Measurements from ENCODE around the gene ACYP1.

Gene ACYP1

DNA sequence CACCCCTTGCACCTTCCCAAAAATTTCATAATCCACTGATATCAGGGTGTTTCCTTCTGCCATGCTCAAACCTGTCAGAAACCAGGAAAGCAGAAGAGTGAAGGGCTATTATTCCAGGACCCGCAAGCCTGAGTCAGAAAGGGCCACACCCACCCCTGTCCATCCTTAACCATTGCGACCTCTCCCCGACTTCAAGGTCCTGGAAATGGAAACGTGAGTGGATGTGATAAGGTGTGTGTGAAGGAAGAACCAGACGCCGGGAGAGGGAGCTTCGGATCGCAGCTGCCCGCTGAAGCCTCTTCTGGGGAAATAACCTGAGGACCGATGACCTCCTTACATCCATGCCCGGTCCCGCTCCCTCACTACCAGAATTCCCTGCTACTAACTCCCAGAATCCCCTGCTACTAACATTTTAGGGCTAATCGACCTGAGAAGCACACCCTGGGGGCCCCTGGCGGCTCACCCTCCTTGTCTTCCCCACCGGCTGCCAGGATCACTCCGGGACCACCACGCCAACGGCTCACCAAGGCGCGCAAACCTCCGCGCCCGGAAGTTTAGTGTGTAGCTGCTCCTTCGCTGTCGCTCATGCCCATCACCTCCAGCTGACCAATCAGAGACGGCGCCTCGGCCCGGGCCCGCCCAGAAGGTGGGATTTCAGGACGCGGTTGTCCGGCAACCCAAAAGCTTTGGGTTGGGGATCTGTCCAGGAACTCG, at the start of gene ACYP1:
Gene ACYP1 (minus strand): TSS at position 534 of the 714 bp plus-strand sequence. CDS start 471 bp downstream, at position 63.
- peaks cover 47% of the 10 kb centered on the region for H3K36me3 Mint-ChIP-seq (ENCODE audit: low read depth)
- H3K4me1 Mint-ChIP-seq (ENCODE audit: low read depth), result peaks cover 37% of the 10 kb centered on the region
- peak within 1 kb of the TSS; percentile 98 for H3K27ac Mint-ChIP-seq
- H3K9me3 Mint-ChIP-seq, result no peaks in the 10 kb centered on the region
- no peaks in the 10 kb centered on the region for H3K27me3 Mint-ChIP-seq
- peak; percentile 96 for DNase-seq
- peak within 1 kb of the TSS; percentile 100 for H3K4me3 Mint-ChIP-seq

DNA sequence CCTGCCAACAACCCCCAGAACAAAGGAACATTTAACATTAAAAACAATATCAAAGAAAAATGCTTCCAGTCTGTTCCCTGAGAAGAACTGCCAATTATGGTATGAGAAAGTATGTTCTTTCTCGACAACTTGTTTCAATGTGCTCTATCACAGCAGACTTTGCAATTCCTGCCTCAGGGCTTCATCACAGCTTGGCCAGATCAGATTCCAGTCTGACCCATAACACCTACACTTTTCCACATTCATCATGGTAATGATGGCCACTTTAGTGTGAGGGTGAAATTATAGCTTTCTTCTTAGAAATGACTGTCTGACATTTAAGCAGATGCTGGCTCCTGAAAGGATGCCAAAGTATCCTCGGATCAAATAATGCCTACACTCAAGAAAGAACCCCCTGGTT, 46.1 kb upstream of the ACYP1 start:
- Mint-ChIP-seq H3K36me3 (ENCODE audit: low read depth) (peaks cover 90% of the 10 kb centered on the region), H3K27me3 (no peaks in the 10 kb centered on the region), H3K27ac (no peak overlapping the region), H3K4me3 (no peak overlapping the region), H3K4me1 (ENCODE audit: low read depth) (peaks cover 10% of the 10 kb centered on the region), H3K9me3 (no peaks in the 10 kb centered on the region)
- DNase-seq, result no peak

DNA sequence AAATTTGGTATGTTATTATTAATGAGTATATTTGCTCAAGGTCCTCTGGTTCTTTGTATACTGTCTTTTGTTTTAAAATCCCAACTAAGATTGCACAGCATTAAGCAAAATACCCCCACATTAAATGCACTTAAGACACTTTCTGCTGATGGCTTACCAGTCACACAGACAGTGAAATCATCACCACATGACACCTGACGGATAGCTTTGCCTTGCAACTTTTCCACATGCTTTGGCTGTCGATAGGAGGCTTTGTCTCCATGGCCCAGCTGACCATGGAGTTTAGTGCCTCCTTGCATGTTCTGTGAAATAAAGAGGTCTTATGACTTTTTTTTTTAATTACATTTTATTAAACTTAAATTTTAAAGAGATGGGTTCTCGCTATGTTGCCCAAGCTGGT, 43.4 kb upstream of the ACYP1 start:
- no peaks in the 10 kb centered on the region for H3K27me3 Mint-ChIP-seq
- no peak overlapping the region for H3K27ac Mint-ChIP-seq
- no peaks in the 10 kb centered on the region for H3K4me1 Mint-ChIP-seq (ENCODE audit: low read depth)
- no peaks in the 10 kb centered on the region for H3K9me3 Mint-ChIP-seq
- H3K4me3 Mint-ChIP-seq, result no peak overlapping the region
- DNase-seq, result no peak
- peaks cover 90% of the 10 kb centered on the region for H3K36me3 Mint-ChIP-seq (ENCODE audit: low read depth)

DNA sequence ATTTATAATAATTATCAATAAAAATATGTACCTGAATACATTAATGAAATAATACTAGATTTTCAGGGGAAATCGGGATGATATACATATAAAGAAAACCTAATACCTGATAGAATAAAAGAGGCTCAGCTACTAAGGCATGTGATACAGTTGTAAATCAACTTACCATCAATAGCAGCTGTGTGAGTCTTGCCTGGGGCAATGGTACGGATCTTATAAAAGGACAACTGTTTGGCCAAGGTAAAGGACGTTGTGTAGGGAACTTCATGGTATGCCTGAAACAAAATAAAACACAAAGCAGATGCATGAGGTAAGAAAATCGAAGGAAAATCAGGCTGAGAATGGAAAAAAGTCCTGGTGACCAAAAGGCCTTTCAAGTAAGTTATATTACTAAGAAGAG, 37.7 kb upstream of the ACYP1 start:
- Mint-ChIP-seq H3K4me3 (no peak overlapping the region), H3K27ac (no peak overlapping the region), H3K36me3 (ENCODE audit: low read depth) (peaks cover 87% of the 10 kb centered on the region), H3K27me3 (no peaks in the 10 kb centered on the region), H3K4me1 (ENCODE audit: low read depth) (no peaks in the 10 kb centered on the region), H3K9me3 (no peaks in the 10 kb centered on the region)
- no peak for DNase-seq

DNA sequence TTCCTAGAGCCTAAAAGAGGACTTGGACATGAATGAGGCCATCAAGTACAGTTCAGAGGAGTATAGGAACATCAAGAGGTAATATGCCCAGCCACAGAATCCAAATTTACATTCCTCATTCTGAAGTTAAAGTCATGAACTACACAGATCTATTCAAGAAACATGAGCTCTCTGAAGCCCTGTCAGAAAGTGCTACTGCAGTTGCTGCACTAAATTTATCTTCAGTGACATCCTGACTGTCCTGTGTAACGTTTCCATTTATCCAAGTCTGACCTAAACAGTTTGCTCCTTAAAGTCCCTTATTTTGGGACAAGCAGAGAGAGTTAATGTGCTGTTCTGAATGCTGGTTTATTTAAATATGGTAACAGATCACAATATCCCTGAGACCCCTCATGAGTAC, 34.9 kb upstream of the ACYP1 start:
- no peak for DNase-seq
- no peaks in the 10 kb centered on the region for H3K9me3 Mint-ChIP-seq
- H3K4me1 Mint-ChIP-seq (ENCODE audit: low read depth), result no peaks in the 10 kb centered on the region
- no peaks in the 10 kb centered on the region for H3K27me3 Mint-ChIP-seq
- no peak overlapping the region for H3K4me3 Mint-ChIP-seq
- H3K36me3 Mint-ChIP-seq (ENCODE audit: low read depth), result peaks cover 89% of the 10 kb centered on the region
- H3K27ac Mint-ChIP-seq, result no peak overlapping the region

DNA sequence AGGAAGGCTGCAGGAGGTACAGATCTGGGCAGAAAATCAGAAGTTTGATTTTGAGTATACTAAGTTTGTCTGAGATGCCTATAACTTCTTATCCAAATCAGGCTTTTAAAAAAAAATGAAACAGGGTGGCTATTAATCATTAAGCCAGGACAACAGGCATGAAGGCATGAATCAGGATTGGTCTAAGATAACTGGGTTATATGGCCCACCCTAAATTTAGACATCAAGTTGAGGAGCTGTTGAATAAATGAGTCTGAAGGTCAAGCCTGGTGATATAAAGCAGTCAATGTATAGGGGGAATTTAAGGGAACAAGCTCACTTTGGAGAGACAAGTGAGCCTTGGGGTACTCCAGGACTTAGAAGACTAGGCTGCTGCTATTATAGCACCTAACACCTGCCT, 34.4 kb upstream of the ACYP1 start:
- no peaks in the 10 kb centered on the region for H3K9me3 Mint-ChIP-seq
- H3K36me3 Mint-ChIP-seq (ENCODE audit: low read depth), result peaks cover 86% of the 10 kb centered on the region
- DNase-seq, result no peak
- no peak overlapping the region for H3K4me3 Mint-ChIP-seq
- H3K27ac Mint-ChIP-seq, result no peak overlapping the region
- no peaks in the 10 kb centered on the region for H3K4me1 Mint-ChIP-seq (ENCODE audit: low read depth)
- no peaks in the 10 kb centered on the region for H3K27me3 Mint-ChIP-seq

DNA sequence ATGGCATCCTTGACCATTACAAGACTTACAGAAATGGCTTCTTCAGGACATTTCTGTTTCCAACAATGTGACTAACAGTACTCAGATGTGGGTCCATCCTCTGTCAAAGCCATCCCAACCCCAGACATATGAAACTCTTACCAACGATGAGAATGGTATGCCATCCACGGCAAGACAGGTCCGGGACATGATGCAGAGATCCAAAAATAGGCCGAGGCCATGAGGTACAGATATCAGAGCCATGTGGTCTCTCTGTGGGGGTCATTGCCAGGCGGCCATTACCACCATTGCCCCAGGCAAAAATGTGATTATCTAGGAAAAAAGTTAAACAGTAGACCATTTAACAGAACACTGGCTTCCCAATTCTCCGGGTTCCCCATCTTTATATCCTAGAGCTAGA, 33.1 kb upstream of the ACYP1 start:
- Mint-ChIP-seq H3K4me1 (ENCODE audit: low read depth) (no peaks in the 10 kb centered on the region), H3K36me3 (ENCODE audit: low read depth) (peaks cover 88% of the 10 kb centered on the region), H3K27ac (no peak overlapping the region), H3K4me3 (no peak overlapping the region), H3K27me3 (no peaks in the 10 kb centered on the region), H3K9me3 (no peaks in the 10 kb centered on the region)
- DNase-seq, result no peak

DNA sequence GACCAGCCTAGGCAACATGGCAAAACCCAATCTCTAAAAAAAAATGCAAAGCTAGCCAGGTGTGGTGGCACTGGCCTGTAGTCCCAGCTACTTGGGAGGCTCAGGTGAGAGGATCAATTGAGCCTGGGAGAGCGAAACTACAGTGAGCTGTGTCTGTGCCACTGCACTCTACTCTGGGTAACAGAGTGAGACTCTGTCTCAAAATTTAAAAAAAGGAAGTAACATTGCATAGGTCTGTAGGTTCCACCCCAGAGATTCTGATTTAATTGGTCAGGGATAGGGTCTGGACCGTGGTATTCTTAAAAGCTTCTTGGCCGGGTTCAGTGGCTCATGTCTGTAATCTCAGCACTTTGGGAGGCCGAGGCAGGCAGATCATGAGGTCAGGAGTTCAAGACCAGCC, 31.9 kb upstream of the ACYP1 start:
- Mint-ChIP-seq H3K36me3 (ENCODE audit: low read depth) (peaks cover 91% of the 10 kb centered on the region), H3K27me3 (no peaks in the 10 kb centered on the region), H3K9me3 (no peaks in the 10 kb centered on the region), H3K4me3 (no peak overlapping the region), H3K4me1 (ENCODE audit: low read depth) (no peaks in the 10 kb centered on the region), H3K27ac (no peak overlapping the region)
- DNase-seq, result no peak

DNA sequence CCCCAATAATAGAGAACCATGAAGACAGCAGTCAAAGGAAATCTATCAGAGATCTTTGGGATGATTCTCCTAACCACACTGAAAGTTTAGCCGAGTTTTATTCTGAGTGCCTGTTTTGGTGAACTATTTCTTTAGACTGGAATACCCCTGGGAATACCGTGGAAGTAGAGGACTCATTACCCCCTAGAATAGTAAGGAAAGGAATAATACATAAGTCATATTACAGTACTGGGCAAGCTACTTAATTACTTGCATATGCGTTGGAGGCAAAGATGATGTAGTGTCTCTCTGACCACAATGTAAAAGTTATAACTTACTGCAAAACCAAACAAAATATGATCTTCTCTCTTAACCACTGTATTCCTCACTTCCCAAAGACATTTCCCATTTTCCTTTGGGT, 31.1 kb upstream of the ACYP1 start:
- Mint-ChIP-seq H3K4me3 (no peak overlapping the region), H3K9me3 (no peaks in the 10 kb centered on the region), H3K36me3 (ENCODE audit: low read depth) (peaks cover 92% of the 10 kb centered on the region), H3K27me3 (no peaks in the 10 kb centered on the region), H3K27ac (no peak overlapping the region), H3K4me1 (ENCODE audit: low read depth) (no peaks in the 10 kb centered on the region)
- no peak for DNase-seq

DNA sequence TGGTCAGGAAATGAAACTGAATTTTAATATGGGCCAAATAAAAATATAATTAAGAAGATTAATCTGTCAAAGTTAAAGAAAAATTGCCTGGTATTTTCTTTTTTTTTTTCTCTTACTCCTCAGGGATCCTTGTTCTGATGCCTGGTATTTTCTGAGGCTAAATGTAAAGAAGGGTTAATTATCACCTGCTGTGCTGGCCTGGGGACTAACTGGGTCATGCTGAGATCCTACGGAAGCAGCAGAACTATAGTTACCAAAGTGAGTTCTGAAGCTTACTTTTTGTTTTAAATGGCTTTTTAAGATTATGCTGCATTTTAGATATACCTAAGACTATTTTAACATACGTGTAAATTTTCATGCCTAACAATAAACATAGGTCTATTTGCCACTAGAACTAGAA, 28.9 kb upstream of the ACYP1 start:
- DNase-seq, result no peak
- H3K27me3 Mint-ChIP-seq, result no peaks in the 10 kb centered on the region
- no peak overlapping the region for H3K4me3 Mint-ChIP-seq
- H3K9me3 Mint-ChIP-seq, result no peaks in the 10 kb centered on the region
- no peaks in the 10 kb centered on the region for H3K4me1 Mint-ChIP-seq (ENCODE audit: low read depth)
- H3K27ac Mint-ChIP-seq, result no peak overlapping the region
- H3K36me3 Mint-ChIP-seq (ENCODE audit: low read depth), result peaks cover 85% of the 10 kb centered on the region

DNA sequence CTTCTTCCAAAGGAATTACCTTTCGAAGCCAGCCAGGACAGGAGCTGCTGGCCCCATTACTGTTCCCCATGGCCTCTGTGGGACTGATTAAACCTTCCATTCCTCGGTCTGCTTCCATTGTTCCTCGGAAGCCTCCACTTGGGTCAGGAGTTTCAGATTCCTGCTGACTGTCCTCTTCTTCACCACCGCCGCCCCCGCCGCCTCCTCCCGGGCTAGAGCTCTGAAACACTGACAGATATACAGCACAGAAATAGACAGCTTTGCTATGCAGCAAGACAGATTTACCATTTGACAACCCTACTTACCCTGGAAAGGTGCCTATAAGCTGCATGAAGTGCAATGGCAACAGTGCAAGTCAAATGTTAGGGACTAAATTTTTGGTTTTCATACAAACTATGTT, 27.4 kb upstream of the ACYP1 start:
- H3K4me1 Mint-ChIP-seq (ENCODE audit: low read depth), result no peaks in the 10 kb centered on the region
- peaks cover 85% of the 10 kb centered on the region for H3K36me3 Mint-ChIP-seq (ENCODE audit: low read depth)
- no peaks in the 10 kb centered on the region for H3K9me3 Mint-ChIP-seq
- peak overlapping the region; percentile 31 for H3K27ac Mint-ChIP-seq
- DNase-seq, result no peak
- H3K27me3 Mint-ChIP-seq, result no peaks in the 10 kb centered on the region
- no peak overlapping the region for H3K4me3 Mint-ChIP-seq

DNA sequence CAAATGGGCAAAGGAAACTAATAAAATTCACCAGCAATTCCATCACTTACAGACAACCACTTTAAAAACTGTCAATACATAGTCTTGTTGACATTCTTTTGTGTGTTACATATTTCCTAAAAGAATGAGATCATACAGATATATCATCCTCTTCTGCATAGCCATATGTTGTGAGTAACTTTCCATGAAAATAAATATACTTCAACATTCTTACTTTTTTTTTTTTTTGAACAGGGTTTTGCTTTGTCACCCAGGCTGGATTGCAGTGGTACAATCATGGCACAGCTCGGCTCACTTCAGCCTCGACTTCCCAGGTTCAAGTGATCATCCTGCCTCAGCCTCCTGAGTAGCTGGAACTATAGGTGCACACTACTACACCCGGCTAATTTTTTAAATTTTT, 26.5 kb upstream of the ACYP1 start:
- Mint-ChIP-seq H3K4me1 (ENCODE audit: low read depth) (no peaks in the 10 kb centered on the region), H3K9me3 (no peaks in the 10 kb centered on the region), H3K27ac (no peak overlapping the region), H3K36me3 (ENCODE audit: low read depth) (peaks cover 84% of the 10 kb centered on the region), H3K27me3 (no peaks in the 10 kb centered on the region), H3K4me3 (no peak overlapping the region)
- no peak for DNase-seq

DNA sequence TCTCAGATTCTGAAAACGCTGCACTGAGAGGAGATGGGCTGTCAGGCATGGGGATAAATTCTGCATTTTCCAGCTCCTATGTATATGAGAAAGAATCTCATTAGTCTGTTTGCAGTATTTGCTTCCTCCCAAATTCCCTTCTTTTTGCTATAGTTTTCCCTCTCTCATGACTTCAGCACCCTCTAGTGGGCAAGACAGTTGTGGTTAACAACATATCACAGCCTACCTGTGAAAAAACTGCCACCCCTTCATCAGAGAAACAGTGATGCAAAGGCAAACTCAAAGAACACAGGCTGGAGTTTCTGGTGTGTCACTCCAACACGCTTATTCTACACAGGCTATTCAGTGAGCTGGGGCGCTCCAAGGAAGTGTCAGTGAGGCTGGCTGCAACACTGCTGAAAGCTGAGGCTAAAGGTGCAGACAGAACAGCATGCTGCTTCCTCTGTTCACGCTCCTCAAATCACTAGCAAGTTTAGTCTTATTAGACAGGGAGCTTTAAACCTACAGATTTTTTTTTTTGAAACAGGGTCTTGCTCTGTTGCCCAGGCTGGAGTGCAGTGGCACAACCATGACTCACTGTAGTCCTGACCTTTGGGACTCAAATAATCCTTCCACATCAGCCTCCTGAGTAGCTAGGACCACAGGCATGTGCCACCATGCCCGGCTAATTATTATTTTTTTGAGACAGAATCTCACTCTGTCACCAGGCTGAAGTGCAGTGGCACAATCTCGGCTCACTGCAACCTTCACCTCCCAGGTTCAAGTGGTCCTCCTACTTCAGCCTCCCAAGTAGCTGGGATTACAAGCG, 24.9 kb upstream of the ACYP1 start:
- Mint-ChIP-seq H3K9me3 (no peaks in the 10 kb centered on the region), H3K4me3 (no peak overlapping the region), H3K36me3 (ENCODE audit: low read depth) (peaks cover 86% of the 10 kb centered on the region), H3K4me1 (ENCODE audit: low read depth) (peaks cover under 1% of the 10 kb centered on the region), H3K27ac (no peak overlapping the region), H3K27me3 (no peaks in the 10 kb centered on the region)
- no peak for DNase-seq

DNA sequence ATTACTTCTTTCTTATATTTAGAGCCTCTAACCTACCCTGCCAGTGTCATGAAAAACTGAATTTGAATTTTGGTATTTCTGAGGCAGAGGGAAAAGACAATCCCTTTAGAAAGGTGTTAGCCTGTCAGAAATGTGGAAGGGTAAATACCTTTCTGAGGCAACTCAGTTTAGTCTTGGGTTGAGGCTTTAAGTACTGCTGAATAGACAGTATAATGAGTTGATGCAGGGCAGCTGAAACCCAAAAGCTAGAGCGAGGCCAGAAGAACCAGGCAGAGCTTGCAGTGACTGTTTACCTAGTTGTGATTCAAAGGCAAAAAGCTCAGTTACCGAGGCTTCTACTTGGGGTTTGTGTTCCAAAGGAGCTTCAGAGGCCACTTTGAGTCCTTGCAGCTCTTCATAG, 24.3 kb upstream of the ACYP1 start:
- no peak overlapping the region for H3K4me3 Mint-ChIP-seq
- no peak overlapping the region for H3K27ac Mint-ChIP-seq
- DNase-seq, result no peak
- peaks cover 89% of the 10 kb centered on the region for H3K36me3 Mint-ChIP-seq (ENCODE audit: low read depth)
- H3K27me3 Mint-ChIP-seq, result no peaks in the 10 kb centered on the region
- H3K9me3 Mint-ChIP-seq, result no peaks in the 10 kb centered on the region
- peaks cover 5% of the 10 kb centered on the region for H3K4me1 Mint-ChIP-seq (ENCODE audit: low read depth)

DNA sequence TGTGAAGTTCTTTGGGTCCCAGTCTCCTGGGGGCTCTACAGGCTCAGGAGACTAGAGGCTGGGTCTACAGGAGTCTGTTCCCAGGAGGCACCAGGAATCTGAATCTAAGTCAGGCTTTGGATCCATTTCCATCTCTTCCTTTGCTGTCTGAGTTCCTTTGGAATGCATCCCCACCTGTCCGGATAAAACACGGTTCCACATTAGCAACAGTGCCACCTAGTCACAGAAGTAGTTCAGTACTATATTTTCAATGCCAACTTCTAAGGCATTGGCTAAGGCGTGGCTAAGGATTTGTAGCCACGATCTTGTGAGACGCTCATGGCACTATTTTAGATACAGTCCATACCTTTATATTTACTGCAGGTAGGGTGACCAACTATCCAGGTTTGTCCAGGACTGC, 20.7 kb upstream of the ACYP1 start:
- H3K27me3 Mint-ChIP-seq, result no peaks in the 10 kb centered on the region
- H3K27ac Mint-ChIP-seq, result peak overlapping the region; percentile 26
- peaks cover 9% of the 10 kb centered on the region for H3K4me1 Mint-ChIP-seq (ENCODE audit: low read depth)
- H3K36me3 Mint-ChIP-seq (ENCODE audit: low read depth), result peaks cover 84% of the 10 kb centered on the region
- no peaks in the 10 kb centered on the region for H3K9me3 Mint-ChIP-seq
- DNase-seq, result no peak
- no peak overlapping the region for H3K4me3 Mint-ChIP-seq
